ENCODE data around the gene MYO9A. TPM values are rescaled to one million over a fixed set of nuclear protein-coding genes. Genes with fewer than 3 reads are reported as not detected.

MYO9A gene
- total and polyA plus RNA-seq, 2 experiments from 2014 or later = 13.1 to 42.8 TPM

DNA sequence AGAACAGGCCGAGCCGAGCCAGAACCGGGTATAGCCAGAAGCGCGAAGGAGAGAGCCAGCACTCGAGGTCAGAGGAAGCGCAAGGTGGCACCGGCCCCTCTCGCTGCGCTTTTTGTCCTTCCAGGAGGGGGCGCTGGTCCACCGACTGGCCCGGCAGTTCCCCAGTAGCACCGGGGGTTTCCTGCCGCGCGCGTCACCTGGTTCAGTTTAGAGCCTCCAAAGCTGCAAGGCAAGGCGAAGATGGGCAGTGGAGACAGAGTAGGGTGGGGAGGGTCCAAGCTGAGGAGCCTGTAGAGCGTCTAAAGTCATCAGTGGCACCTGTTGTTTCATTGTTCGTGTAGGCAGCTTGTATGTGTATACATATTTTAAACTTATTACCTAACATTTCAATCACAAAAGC lies 315.2 kb downstream of the MYO9A start:
- TF ChIP-seq EZH2phosphoT487 (IDR thresholded peaks at IDR 0.05; ENCODE audit: low read depth, severe bottlenecking, unreplicated experiment) = no peak
- TF ChIP-seq, protein P1, sequence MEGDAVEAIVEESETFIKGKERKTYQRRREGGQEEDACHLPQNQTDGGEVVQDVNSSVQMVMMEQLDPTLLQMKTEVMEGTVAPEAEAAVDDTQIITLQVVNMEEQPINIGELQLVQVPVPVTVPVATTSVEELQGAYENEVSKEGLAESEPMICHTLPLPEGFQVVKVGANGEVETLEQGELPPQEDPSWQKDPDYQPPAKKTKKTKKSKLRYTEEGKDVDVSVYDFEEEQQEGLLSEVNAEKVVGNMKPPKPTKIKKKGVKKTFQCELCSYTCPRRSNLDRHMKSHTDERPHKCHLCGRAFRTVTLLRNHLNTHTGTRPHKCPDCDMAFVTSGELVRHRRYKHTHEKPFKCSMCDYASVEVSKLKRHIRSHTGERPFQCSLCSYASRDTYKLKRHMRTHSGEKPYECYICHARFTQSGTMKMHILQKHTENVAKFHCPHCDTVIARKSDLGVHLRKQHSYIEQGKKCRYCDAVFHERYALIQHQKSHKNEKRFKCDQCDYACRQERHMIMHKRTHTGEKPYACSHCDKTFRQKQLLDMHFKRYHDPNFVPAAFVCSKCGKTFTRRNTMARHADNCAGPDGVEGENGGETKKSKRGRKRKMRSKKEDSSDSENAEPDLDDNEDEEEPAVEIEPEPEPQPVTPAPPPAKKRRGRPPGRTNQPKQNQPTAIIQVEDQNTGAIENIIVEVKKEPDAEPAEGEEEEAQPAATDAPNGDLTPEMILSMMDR (IDR thresholded peaks at IDR 0.05; ENCODE audit: poor library complexity) = peak; percentile 27
- H3K27ac ChIP-seq = no peak overlapping the region
- no peaks in the 10 kb centered on the region for H3K27me3 ChIP-seq
- no peak for DNase-seq (ENCODE audit: low spot score)
- H3K79me2 ChIP-seq = no peaks in the 10 kb centered on the region
- H3K4me1 ChIP-seq (ENCODE audit: insufficient read depth) = peaks cover 6% of the 10 kb centered on the region
- H3K4me2 ChIP-seq = no peak overlapping the region
- no peak overlapping the region for H3K4me3 ChIP-seq
- H3K9me3 ChIP-seq (ENCODE audit: low read depth) = no peaks in the 10 kb centered on the region
- H3K36me3 ChIP-seq (replicated peaks; ENCODE audit: insufficient read depth, low read depth) = no peaks in the 10 kb centered on the region
- no peaks in the 10 kb centered on the region for H3K9me2 ChIP-seq (replicated peaks; ENCODE audit: insufficient read depth)
- no peak overlapping the region for H2AFZ ChIP-seq
- 75% methylated on average over 17 of the region's 21 CpGs for WGBS (ENCODE audit: low lambda C conversion rate, missing lambda C conversion rate)
- no peaks in the 10 kb centered on the region for H4K20me1 ChIP-seq (ENCODE audit: insufficient read depth, poor library complexity, severe bottlenecking)

- no peak for TF ChIP-seq EZH2 (IDR thresholded peaks at IDR 0.05; ENCODE audit: borderline replicate concordance)
- no peak for TF ChIP-seq EZH2phosphoT487 (IDR thresholded peaks at IDR 0.05; ENCODE audit: low read depth, severe bottlenecking, unreplicated experiment)
- TF ChIP-seq, protein P1 (IDR thresholded peaks at IDR 0.05; ENCODE audit: poor library complexity) = no peak
- Histone ChIP-seq H3K4me1 (ENCODE audit: insufficient read depth) (peaks cover 6% of the 10 kb centered on the region), H2AFZ (no peak overlapping the region), H3K9me3 (ENCODE audit: low read depth) (no peaks in the 10 kb centered on the region), H3K79me2 (no peaks in the 10 kb centered on the region), H3K4me2 (no peak overlapping the region), H3K27me3 (no peaks in the 10 kb centered on the region), H3K4me3 (no peak overlapping the region), H3K9me2 (replicated peaks; ENCODE audit: insufficient read depth) (no peaks in the 10 kb centered on the region), H3K27ac (no peak overlapping the region), H4K20me1 (ENCODE audit: insufficient read depth, poor library complexity, severe bottlenecking) (no peaks in the 10 kb centered on the region), H3K36me3 (replicated peaks; ENCODE audit: insufficient read depth, low read depth) (no peaks in the 10 kb centered on the region)
- 96% methylated on average over 24 of the region's 24 CpGs for WGBS (ENCODE audit: low lambda C conversion rate, missing lambda C conversion rate)
- DNase-seq (ENCODE audit: low spot score) = no peak
Measured at GRCh38 chr15:71801935-71802655, 315.9 kb downstream of the MYO9A start.

GRCh38 chr15:71800835-71801745 lies 316.9 kb downstream of the MYO9A start:
- Histone ChIP-seq H3K9me2 (replicated peaks; ENCODE audit: insufficient read depth) (no peaks in the 10 kb centered on the region), H3K27ac (peak overlapping the region; percentile 9), H3K27me3 (no peaks in the 10 kb centered on the region), H2AFZ (no peak overlapping the region), H3K36me3 (replicated peaks; ENCODE audit: insufficient read depth, low read depth) (no peaks in the 10 kb centered on the region), H3K4me2 (peak overlapping the region; percentile 14), H4K20me1 (ENCODE audit: insufficient read depth, poor library complexity, severe bottlenecking) (no peaks in the 10 kb centered on the region), H3K4me1 (ENCODE audit: insufficient read depth) (peaks cover under 1% of the 10 kb centered on the region), H3K9me3 (ENCODE audit: low read depth) (no peaks in the 10 kb centered on the region), H3K4me3 (no peak overlapping the region), H3K79me2 (no peaks in the 10 kb centered on the region)
- 54% methylated on average over 17 of the region's 17 CpGs for WGBS (ENCODE audit: low lambda C conversion rate, missing lambda C conversion rate)
- TF ChIP-seq EZH2 (IDR thresholded peaks at IDR 0.05; ENCODE audit: borderline replicate concordance) = no peak
- TF ChIP-seq, protein P1 (IDR thresholded peaks at IDR 0.05; ENCODE audit: poor library complexity) = peak; percentile 83
- DNase-seq (ENCODE audit: low spot score) = peak; percentile 83

Measured in hepatocyte (in vitro differentiated cells).